Mesothelial cell of epicardium (in vitro differentiated cells): ENCODE results near the gene FOXP3. TPM values are rescaled to one million over a fixed set of nuclear protein-coding genes. Genes with fewer than 3 reads are reported as not detected.

Source experiments
- DNase-seq, 2 experiments: peaks; one replicate each; pipeline ENCODE4 v3.0.0; 2021; ENCODE audit warnings: low spot score in 2 of 2; ENCODE audit not compliant: unreplicated experiment in 2 of 2
- H3K27ac Mint-ChIP-seq: 2 replicates; pipeline ENCODE4 v1.8.0; 2021; ENCODE audit warnings: mixed read lengths
- H3K27me3 Mint-ChIP-seq: 2 replicates; pipeline ENCODE4 v1.8.0; 2021; ENCODE audit warnings: low read depth, mixed read lengths
- H3K36me3 Mint-ChIP-seq: 2 replicates; pipeline ENCODE4 v1.8.0; 2021; ENCODE audit warnings: mixed read lengths
- H3K4me1 Mint-ChIP-seq: 2 replicates; pipeline ENCODE4 v1.8.0; 2021; ENCODE audit warnings: mixed read lengths
- H3K4me3 Mint-ChIP-seq: 2 replicates; pipeline ENCODE4 v1.8.0; 2021; ENCODE audit warnings: mild to moderate bottlenecking, moderate library complexity, mixed read lengths
- H3K9me3 Mint-ChIP-seq: 2 replicates; pipeline ENCODE4 v1.8.0; 2021; ENCODE audit warnings: mixed read lengths
- total RNA-seq: library from RNA; stranded (reverse); gene quantifications from 3 replicates; pipeline ENCODE4 v1.2.1, GENCODE V29; 2021
- TF ChIP-seq, protein P1 (sequence below): fragments of 200-600 bp; sonication (generic); IDR thresholded peaks from one replicate; pipeline ENCODE4 v1.5.0; 2021; ENCODE audit warnings: antibody characterized with exemption; ENCODE audit not compliant: unreplicated experiment

The FOXP3 gene
- total RNA-seq, 1 donor from 2014 or later = 0.34 TPM

DNA sequence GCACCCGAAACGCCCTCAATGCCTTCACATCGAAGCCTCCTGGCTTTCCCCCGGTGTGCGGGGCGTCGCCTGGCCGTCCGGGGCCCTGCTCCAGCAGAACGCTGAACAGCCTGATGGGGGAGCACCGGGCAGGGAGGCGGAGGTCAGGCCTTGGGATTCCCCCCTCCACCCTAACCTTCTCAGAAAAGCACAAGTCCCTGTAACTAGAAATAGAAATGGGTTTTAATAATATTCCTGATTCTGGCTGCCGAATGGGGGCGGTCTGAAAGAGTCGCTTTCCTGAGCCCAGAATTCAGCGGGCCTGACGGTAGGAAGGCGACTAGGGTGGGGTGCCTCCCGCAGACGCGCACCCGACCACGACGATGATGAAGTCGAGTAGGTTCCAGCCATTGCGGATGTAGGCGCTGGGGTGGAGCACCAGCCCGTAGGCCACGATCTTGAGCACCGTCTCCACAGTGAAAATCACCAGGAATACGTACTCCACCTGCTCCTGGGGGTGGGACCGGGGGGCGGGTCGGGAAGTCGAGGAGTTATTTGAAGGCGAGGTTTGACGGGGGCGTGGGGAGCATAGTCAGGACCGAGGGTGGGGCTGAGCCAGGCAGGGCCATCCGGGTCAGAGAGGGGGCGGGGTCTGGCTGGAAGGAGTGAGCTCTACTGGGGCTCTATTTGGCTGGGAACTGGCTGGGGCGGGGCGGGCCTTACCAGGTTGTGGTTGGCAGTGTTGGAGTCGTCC lies 33.8 kb downstream of the FOXP3 start:
- Mint-ChIP-seq H3K36me3 (no peaks in the 10 kb centered on the region), H3K27ac (no peak overlapping the region), H3K4me1 (peaks cover 6% of the 10 kb centered on the region), H3K4me3 (peak overlapping the region; percentile 66), H3K27me3 (peaks cover 2% of the 10 kb centered on the region), H3K9me3 (peaks cover 15% of the 10 kb centered on the region)
- no peak for DNase-seq
- TF ChIP-seq, protein P1, sequence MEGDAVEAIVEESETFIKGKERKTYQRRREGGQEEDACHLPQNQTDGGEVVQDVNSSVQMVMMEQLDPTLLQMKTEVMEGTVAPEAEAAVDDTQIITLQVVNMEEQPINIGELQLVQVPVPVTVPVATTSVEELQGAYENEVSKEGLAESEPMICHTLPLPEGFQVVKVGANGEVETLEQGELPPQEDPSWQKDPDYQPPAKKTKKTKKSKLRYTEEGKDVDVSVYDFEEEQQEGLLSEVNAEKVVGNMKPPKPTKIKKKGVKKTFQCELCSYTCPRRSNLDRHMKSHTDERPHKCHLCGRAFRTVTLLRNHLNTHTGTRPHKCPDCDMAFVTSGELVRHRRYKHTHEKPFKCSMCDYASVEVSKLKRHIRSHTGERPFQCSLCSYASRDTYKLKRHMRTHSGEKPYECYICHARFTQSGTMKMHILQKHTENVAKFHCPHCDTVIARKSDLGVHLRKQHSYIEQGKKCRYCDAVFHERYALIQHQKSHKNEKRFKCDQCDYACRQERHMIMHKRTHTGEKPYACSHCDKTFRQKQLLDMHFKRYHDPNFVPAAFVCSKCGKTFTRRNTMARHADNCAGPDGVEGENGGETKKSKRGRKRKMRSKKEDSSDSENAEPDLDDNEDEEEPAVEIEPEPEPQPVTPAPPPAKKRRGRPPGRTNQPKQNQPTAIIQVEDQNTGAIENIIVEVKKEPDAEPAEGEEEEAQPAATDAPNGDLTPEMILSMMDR = no peak

DNA sequence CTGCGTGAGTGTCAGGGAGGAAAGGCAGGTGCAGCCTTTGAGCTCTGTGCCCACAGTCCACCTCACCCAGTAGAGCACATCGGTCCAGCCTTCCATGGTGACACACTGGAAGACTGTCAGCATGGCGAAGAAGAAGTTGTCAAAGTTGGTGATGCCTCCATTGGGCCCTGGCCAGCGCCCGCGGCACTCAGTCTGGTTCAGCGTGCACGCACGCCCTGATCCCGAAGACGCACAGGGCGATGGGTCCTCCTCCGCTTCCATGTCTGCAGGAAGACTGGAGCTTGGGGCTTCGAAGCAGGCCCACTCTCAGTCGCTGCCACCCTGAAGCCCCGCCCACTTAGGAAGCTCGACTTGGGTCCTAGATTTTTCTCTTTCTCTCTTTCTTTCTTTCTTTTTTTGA lies 36.3 kb downstream of the FOXP3 start:
- peaks cover 20% of the 10 kb centered on the region for H3K27me3 Mint-ChIP-seq
- TF ChIP-seq, protein P1 = no peak
- no peak overlapping the region for H3K4me3 Mint-ChIP-seq
- H3K36me3 Mint-ChIP-seq = no peaks in the 10 kb centered on the region
- H3K4me1 Mint-ChIP-seq = peaks cover 6% of the 10 kb centered on the region
- no peak for DNase-seq
- peaks cover 22% of the 10 kb centered on the region for H3K9me3 Mint-ChIP-seq
- H3K27ac Mint-ChIP-seq = no peak overlapping the region

GRCh38 chrX:49227726-49228125 lies 36.8 kb downstream of the FOXP3 start:
- H3K9me3 Mint-ChIP-seq = peaks cover 20% of the 10 kb centered on the region
- H3K4me3 Mint-ChIP-seq = no peak overlapping the region
- H3K27me3 Mint-ChIP-seq = peaks cover 20% of the 10 kb centered on the region
- no peak overlapping the region for H3K27ac Mint-ChIP-seq
- peaks cover 6% of the 10 kb centered on the region for H3K4me1 Mint-ChIP-seq
- DNase-seq = no peak
- TF ChIP-seq, protein P1 = no peak
- no peaks in the 10 kb centered on the region for H3K36me3 Mint-ChIP-seq

GRCh38 chrX:49226946-49227345 lies 37.6 kb downstream of the FOXP3 start:
- H3K27ac Mint-ChIP-seq = no peak overlapping the region
- DNase-seq = no peak
- peaks cover 6% of the 10 kb centered on the region for H3K4me1 Mint-ChIP-seq
- peaks cover 20% of the 10 kb centered on the region for H3K27me3 Mint-ChIP-seq
- no peak overlapping the region for H3K4me3 Mint-ChIP-seq
- H3K36me3 Mint-ChIP-seq = no peaks in the 10 kb centered on the region
- TF ChIP-seq, protein P1 = no peak
- H3K9me3 Mint-ChIP-seq = peaks cover 18% of the 10 kb centered on the region

DNA sequence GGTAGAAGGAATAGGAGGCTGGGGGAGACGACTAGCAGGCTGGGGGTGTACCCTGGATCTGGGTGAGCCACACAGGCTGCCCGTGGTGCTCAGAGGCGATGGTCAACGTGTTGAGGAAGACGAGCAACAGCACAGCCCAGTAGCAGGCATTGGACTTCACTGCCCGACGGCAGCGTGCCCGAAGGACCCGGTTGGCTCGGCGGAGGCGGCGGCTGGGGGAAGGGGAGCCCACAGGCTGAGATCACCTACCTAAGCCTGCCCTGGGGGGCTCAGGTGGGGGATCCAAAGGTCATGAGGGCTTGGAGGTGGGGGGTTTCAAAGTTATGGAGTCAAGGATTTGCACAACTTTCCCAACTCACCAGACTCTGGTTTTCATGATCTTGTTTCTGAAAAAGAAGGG lies 38.7 kb downstream of the FOXP3 start:
- TF ChIP-seq, protein P1 = no peak
- peaks cover 25% of the 10 kb centered on the region for H3K27me3 Mint-ChIP-seq
- no peaks in the 10 kb centered on the region for H3K36me3 Mint-ChIP-seq
- H3K4me3 Mint-ChIP-seq = no peak overlapping the region
- H3K9me3 Mint-ChIP-seq = peaks cover 18% of the 10 kb centered on the region
- H3K27ac Mint-ChIP-seq = no peak overlapping the region
- peaks cover 6% of the 10 kb centered on the region for H3K4me1 Mint-ChIP-seq
- no peak for DNase-seq
